Small intestine (tissue), 7 donors: ENCODE results near the gene GSE1. TPM values are rescaled to one million over a fixed set of nuclear protein-coding genes. Genes with fewer than 3 reads are reported as not detected.
A peak's percentile ranks its signal among the peaks of the same experiment; 100 is the strongest.

Experiments
- DNase-seq, 2 donors: peaks; one replicate each; pipeline versions ENCODE4 v3.0.0 to v3.0.0-alpha.2; 2013
- FAIRE-seq: peaks from 2 replicates; lab custom pipeline; 2012; peaks lifted over from hg19 to GRCh38; lab: Jason Lieb, UNC
- H3K27ac ChIP-seq, 3 donors: one replicate each; pipeline ENCODE4 v1.5.1; 2013; ENCODE audit warnings: low read length in 2 of 3, mild to moderate bottlenecking in 2 of 3, control low read depth in 1 of 3, inconsistent platforms in 1 of 3, low read depth in 1 of 3, moderate library complexity in 1 of 3
- H3K27me3 ChIP-seq, 3 donors: one replicate each; pipeline ENCODE4 v1.6.1; 2013; ENCODE audit warnings: low read length in 3 of 3, inconsistent platforms in 1 of 3; ENCODE audit not compliant: control insufficient read depth in 3 of 3, insufficient read depth in 3 of 3
- H3K36me3 ChIP-seq, 3 donors: one replicate each; pipeline ENCODE4 v1.6.1; 2013; ENCODE audit warnings: low read length in 3 of 3, inconsistent platforms in 1 of 3, low read depth in 1 of 3, mild to moderate bottlenecking in 1 of 3, moderate library complexity in 1 of 3; ENCODE audit not compliant: control insufficient read depth in 3 of 3, insufficient read depth in 2 of 3
- H3K4me1 ChIP-seq, 3 donors: one replicate each; pipeline ENCODE4 v1.6.1; 2013; ENCODE audit warnings: low read length in 2 of 3, inconsistent platforms in 1 of 3, low read depth in 1 of 3, mild to moderate bottlenecking in 1 of 3, moderate library complexity in 1 of 3; ENCODE audit not compliant: control insufficient read depth in 3 of 3, insufficient read depth in 2 of 3
- H3K4me3 ChIP-seq, 3 donors: one replicate each; pipeline ENCODE4 v1.5.1; 2013; ENCODE audit warnings: low read length in 3 of 3, control low read depth in 1 of 3, inconsistent platforms in 1 of 3, low read depth in 1 of 3, mild to moderate bottlenecking in 1 of 3, moderate library complexity in 1 of 3
- H3K9me3 ChIP-seq, 2 donors: one replicate each; pipeline ENCODE4 v1.6.1; 2013; ENCODE audit warnings: low read depth in 1 of 2, low read length in 1 of 2; ENCODE audit not compliant: control insufficient read depth in 2 of 2, insufficient read depth in 1 of 2
- WGBS, 3 donors: extraction: QIAGEN DNeasy Blood & Tissue Kit; methylation state at CpG; one replicate each; pipeline ENCODE4 v1.1.7; 2013; 5-methylcytosine and 5-hydroxymethylcytosine counted together
- polyA plus RNA-seq, 4 donors: library from polyadenylated mRNA; stranded (reverse) in 3 of 4; unstranded in 1 of 4; fragments of 200-250 nt in 3 of 4; fragments of 120-200 nt in 1 of 4; gene quantifications; one replicate each; pipeline versions ENCODE4 v1.2.1 to v1.2.3, GENCODE V29; 2013
- donor health status: healthy with polysubstance abuse.
- donor health status: control.
- donor health status: control.
- donor health status: Bipolar disorder and iron deficiency.
- donor health status: healthy.

GSE1 gene
- polyA plus RNA-seq, 4 donors: 9.2 to 96.1 (median 17.7) TPM

DNA sequence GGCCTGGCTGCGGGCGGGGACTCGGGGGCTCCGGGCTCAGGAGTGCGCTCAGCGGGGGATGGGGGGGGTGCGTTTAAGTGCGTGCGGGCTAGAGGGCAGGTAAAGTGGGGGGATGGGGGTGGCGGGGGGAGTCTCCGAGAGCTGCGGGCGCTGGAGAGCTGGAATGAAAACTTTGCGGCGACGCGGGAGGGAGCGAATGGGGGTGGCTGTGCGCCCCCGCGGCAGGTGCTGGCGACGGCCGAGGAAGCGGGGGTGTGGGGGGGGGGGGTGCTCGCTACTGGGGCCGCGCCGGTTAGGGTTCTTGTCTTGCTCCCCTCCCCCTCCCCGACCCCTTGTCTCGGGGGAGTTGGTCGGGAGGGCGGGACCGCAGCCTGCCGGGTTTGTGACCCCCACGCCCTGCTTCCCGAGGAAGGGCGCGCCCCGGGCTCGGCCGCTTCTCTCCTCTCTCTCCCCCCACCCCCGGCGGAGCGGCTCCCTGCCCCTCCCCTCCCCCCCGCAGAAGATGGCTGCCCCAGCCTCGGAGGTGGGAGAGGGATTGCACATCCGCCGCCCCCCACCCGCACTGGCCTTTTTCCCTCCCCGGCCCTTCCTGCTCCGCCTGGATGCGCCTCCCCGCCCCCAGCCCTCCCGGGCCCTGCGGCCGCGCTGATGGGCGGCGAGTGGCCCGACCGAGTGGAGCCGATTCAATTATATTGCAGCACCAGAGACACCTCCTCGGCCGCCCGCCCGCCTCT, 649 bp downstream of the GSE1 start:
- DNase-seq (peak in 1 of 2 donors; percentile 71), FAIRE-seq (no peak)
- H3K27me3 ChIP-seq: no peaks in the 10 kb centered on the region
- H3K36me3 ChIP-seq: peaks cover 0 to 45% (median 0%) of the 10 kb centered on the region in 3 donors
- H3K4me1 ChIP-seq: peaks cover 11 to 56% (median 11%) of the 10 kb centered on the region in 3 donors
- peak overlapping the region; percentile 68 to 90 (median 74) for H3K4me3 ChIP-seq
- peak overlapping the region; percentile 88 to 93 (median 89) for H3K27ac ChIP-seq
- H3K9me3 ChIP-seq: no peaks in the 10 kb centered on the region
- WGBS, 3 donors: 0 to 2% (median 0%) methylated on average over 22 to 64 of the region's 67 CpGs

GRCh38 chr16:85614338-85615013, 1.4 kb downstream of the GSE1 start:
- DNase-seq (no peak), FAIRE-seq (no peak)
- WGBS, 3 donors: 12 to 37% (median 20%) methylated on average over 30 to 41 of the region's 41 CpGs
- H3K4me1 ChIP-seq: peaks cover 11 to 56% (median 11%) of the 10 kb centered on the region in 3 donors
- H3K4me3 ChIP-seq: peak overlapping the region; percentile 68 to 90 (median 74)
- H3K9me3 ChIP-seq: no peaks in the 10 kb centered on the region
- peaks cover 0 to 44% (median 0%) of the 10 kb centered on the region in 3 donors for H3K36me3 ChIP-seq
- peak overlapping the region; percentile 84 to 89 (median 85) for H3K27ac ChIP-seq
- no peaks in the 10 kb centered on the region for H3K27me3 ChIP-seq

GRCh38 chr16:85615014-85615851, 2.1 kb downstream of the GSE1 start:
- Histone ChIP-seq H3K27me3 (no peaks in the 10 kb centered on the region), H3K36me3 (peaks cover 0 to 44% (median 0%) of the 10 kb centered on the region in 3 donors), H3K27ac (peak overlapping the region; percentile 84 to 89 (median 85)), H3K4me1 (peaks cover 10 to 51% (median 11%) of the 10 kb centered on the region in 3 donors), H3K4me3 (peak overlapping the region; percentile 68 to 90 (median 74)), H3K9me3 (no peaks in the 10 kb centered on the region)
- peak; percentile 95 to 96 for DNase-seq
- no peak for FAIRE-seq
- 10 to 42% (median 16%) methylated on average over 37 to 39 of the region's 39 CpGs for WGBS, 3 donors

DNA sequence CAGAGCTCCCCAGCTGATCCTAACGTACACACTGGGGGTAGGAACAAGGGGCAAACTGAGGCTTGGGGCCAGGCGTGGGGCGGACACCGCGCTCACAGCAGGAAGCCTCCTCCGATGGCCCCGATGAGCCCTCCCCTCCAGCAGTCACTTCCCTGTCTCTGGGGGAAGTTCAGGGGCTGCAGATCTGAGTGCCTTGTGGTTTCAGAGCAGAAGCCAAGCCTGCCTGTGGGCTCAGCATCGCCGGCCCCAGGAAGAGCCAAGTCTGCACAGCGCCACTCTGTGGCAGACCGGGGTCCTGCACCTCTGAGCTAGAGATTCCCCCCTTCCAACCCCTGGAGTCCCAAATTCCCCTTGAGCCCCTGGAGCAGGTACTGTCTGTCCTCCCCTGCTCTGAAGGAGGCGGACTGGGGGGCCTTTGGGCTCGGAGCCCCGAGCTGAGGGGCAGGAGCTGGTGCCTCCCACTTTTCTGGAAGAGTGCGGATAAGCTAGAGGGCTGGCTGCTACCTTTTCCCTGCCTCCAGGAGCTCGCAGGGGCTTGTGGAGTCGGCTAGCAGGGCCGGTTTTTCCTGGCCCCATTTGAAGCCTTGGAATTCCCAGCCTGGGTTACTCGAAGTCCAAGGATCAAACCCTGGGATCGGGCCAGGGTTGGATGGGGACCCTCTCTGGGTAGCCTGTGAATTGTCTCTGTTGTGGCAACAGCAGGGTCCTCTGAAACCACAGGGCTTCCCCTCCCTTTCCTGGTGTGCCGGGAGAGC, 2.9 kb downstream of the GSE1 start:
- DNase-seq (peak; percentile 66 to 82), FAIRE-seq (no peak)
- Histone ChIP-seq H3K4me1 (peaks cover 8 to 44% (median 11%) of the 10 kb centered on the region in 3 donors), H3K9me3 (no peaks in the 10 kb centered on the region), H3K36me3 (peaks cover 0 to 52% (median 0%) of the 10 kb centered on the region in 3 donors), H3K27me3 (no peaks in the 10 kb centered on the region), H3K27ac (peak overlapping the region; percentile 84 to 89 (median 85)), H3K4me3 (peak overlapping the region in 2 of 3 donors; percentile 4 to 74)
- WGBS, 3 donors: 28 to 41% (median 30%) methylated on average over 21 of the region's 21 CpGs

- WGBS, 3 donors: 18 to 41% (median 18%) methylated on average over 27 to 28 of the region's 28 CpGs
- no peaks in the 10 kb centered on the region for H3K9me3 ChIP-seq
- no peaks in the 10 kb centered on the region for H3K27me3 ChIP-seq
- H3K36me3 ChIP-seq: peaks cover 0 to 58% (median 0%) of the 10 kb centered on the region in 3 donors
- H3K4me1 ChIP-seq: peaks cover 11 to 48% (median 13%) of the 10 kb centered on the region in 3 donors
- no peak overlapping the region for H3K4me3 ChIP-seq
- FAIRE-seq (no peak), DNase-seq (peak; percentile 51 to 68)
- H3K27ac ChIP-seq: peak overlapping the region in 2 of 3 donors; percentile 85 to 89
These were observed 3.6 kb downstream of the GSE1 start for GRCh38 chr16:85616607-85617321.

GRCh38 chr16:85617948-85618347, 4.8 kb downstream of the GSE1 start:
- no peak for FAIRE-seq
- Histone ChIP-seq H3K9me3 (no peaks in the 10 kb centered on the region), H3K27ac (no peak overlapping the region), H3K27me3 (no peaks in the 10 kb centered on the region), H3K36me3 (peaks cover 0 to 65% (median 0%) of the 10 kb centered on the region in 3 donors), H3K4me1 (peaks cover 11 to 49% (median 14%) of the 10 kb centered on the region in 3 donors), H3K4me3 (no peak overlapping the region)
- DNase-seq: no peak
- WGBS, 3 donors: 60 to 80% (median 70%) methylated on average over 7 of the region's 7 CpGs

GRCh38 chr16:85618521-85618920, 5.4 kb downstream of the GSE1 start:
- FAIRE-seq: no peak
- H3K27ac ChIP-seq: no peak overlapping the region

More at GRCh38 chr16:85618521-85618920, 5.4 kb downstream of the GSE1 start:
- H3K4me3 ChIP-seq: no peak overlapping the region
- no peaks in the 10 kb centered on the region for H3K9me3 ChIP-seq
- 98% methylated on average over 9 of the region's 9 CpGs for WGBS, 3 donors
- H3K4me1 ChIP-seq: peaks cover 11 to 49% (median 14%) of the 10 kb centered on the region in 3 donors
- H3K27me3 ChIP-seq: no peaks in the 10 kb centered on the region
- H3K36me3 ChIP-seq: peaks cover 0 to 70% (median 0%) of the 10 kb centered on the region in 3 donors
- no peak for DNase-seq
